ENCODE data around the gene PAX9. TPM values are rescaled to one million over a fixed set of nuclear protein-coding genes. Genes with fewer than 3 reads are reported as not detected.

The PAX9 gene
- total and polyA plus RNA-seq, 2 donors (not counting 1 experiment from before 2014, with no cell fraction given), result 0.03 TPM; not detected in 1

GRCh38 chr14:36652542-36653201 is 9.0 kb upstream of the PAX9 start:
- DNase-seq (ENCODE audit: low read depth in 2 of 2), result no peak
- no peak overlapping the region for H3K27ac ChIP-seq (ENCODE audit: insufficient read depth, low read length)
- H3K9me3 ChIP-seq (ENCODE audit: control insufficient read depth, insufficient read depth, low read depth, low read length), result no peaks in the 10 kb centered on the region
- TF ChIP-seq EZH2 (IDR thresholded peaks at IDR 0.05; ENCODE audit: low read length, missing control alignments) (no peak), CTCF (conservative IDR thresholded peaks at IDR 0.05 in 1 of 2, IDR thresholded peaks at IDR 0.05 in 1 of 2; ENCODE audit: low read depth in 1 of 2, low read length in 2 of 2) (no peak)
- no peaks in the 10 kb centered on the region for H3K4me1 ChIP-seq (ENCODE audit: control insufficient read depth, extremely low read depth, insufficient read depth, low read length)
- no peak overlapping the region for H3K9ac ChIP-seq (ENCODE audit: insufficient read depth, low read length)
- H3K36me3 ChIP-seq (ENCODE audit: control insufficient read depth, insufficient read depth, low read length), result no peaks in the 10 kb centered on the region
- no peak overlapping the region for H3K4me3 ChIP-seq (replicated peaks in 1 of 4; ENCODE audit: control extremely low read depth in 1 of 4, insufficient read depth in 1 of 4, low read depth in 3 of 4, low read length in 4 of 4)
- H3K79me2 ChIP-seq (ENCODE audit: control insufficient read depth, insufficient read depth, low read length), result no peaks in the 10 kb centered on the region
- no peak overlapping the region for H2AFZ ChIP-seq (ENCODE audit: low read length)
- H4K20me1 ChIP-seq (ENCODE audit: control insufficient read depth, extremely low read depth, insufficient read depth, low read length), result no peaks in the 10 kb centered on the region
- peaks cover 65% of the 10 kb centered on the region for H3K27me3 ChIP-seq (ENCODE audit: control insufficient read depth, insufficient read depth, low read length)
- no peak overlapping the region for H3K4me2 ChIP-seq (ENCODE audit: extremely low read depth, insufficient read depth, low read length)

GRCh38 chr14:36653413-36653812 is 8.2 kb upstream of the PAX9 start:
- no peak overlapping the region for H3K9ac ChIP-seq (ENCODE audit: insufficient read depth, low read length)
- no peak overlapping the region for H3K4me3 ChIP-seq (replicated peaks in 1 of 4; ENCODE audit: control extremely low read depth in 1 of 4, insufficient read depth in 1 of 4, low read depth in 3 of 4, low read length in 4 of 4)
- DNase-seq (ENCODE audit: low read depth in 2 of 2), result no peak
- H3K27ac ChIP-seq (ENCODE audit: insufficient read depth, low read length), result no peak overlapping the region
- no peaks in the 10 kb centered on the region for H3K4me1 ChIP-seq (ENCODE audit: control insufficient read depth, extremely low read depth, insufficient read depth, low read length)
- no peak overlapping the region for H2AFZ ChIP-seq (ENCODE audit: low read length)
- H3K27me3 ChIP-seq (ENCODE audit: control insufficient read depth, insufficient read depth, low read length), result peaks cover 65% of the 10 kb centered on the region
- H4K20me1 ChIP-seq (ENCODE audit: control insufficient read depth, extremely low read depth, insufficient read depth, low read length), result no peaks in the 10 kb centered on the region
- no peak overlapping the region for H3K4me2 ChIP-seq (ENCODE audit: extremely low read depth, insufficient read depth, low read length)
- H3K9me3 ChIP-seq (ENCODE audit: control insufficient read depth, insufficient read depth, low read depth, low read length), result no peaks in the 10 kb centered on the region
- no peaks in the 10 kb centered on the region for H3K79me2 ChIP-seq (ENCODE audit: control insufficient read depth, insufficient read depth, low read length)
- TF ChIP-seq EZH2 (IDR thresholded peaks at IDR 0.05; ENCODE audit: low read length, missing control alignments) (no peak), CTCF (conservative IDR thresholded peaks at IDR 0.05 in 1 of 2, IDR thresholded peaks at IDR 0.05 in 1 of 2; ENCODE audit: low read depth in 1 of 2, low read length in 2 of 2) (no peak)
- H3K36me3 ChIP-seq (ENCODE audit: control insufficient read depth, insufficient read depth, low read length), result no peaks in the 10 kb centered on the region

- Histone ChIP-seq H3K4me2 (ENCODE audit: extremely low read depth, insufficient read depth, low read length) (no peak overlapping the region), H2AFZ (ENCODE audit: low read length) (no peak overlapping the region), H3K36me3 (ENCODE audit: control insufficient read depth, insufficient read depth, low read length) (no peaks in the 10 kb centered on the region), H3K9ac (ENCODE audit: insufficient read depth, low read length) (no peak overlapping the region), H3K27ac (ENCODE audit: insufficient read depth, low read length) (no peak overlapping the region), H3K79me2 (ENCODE audit: control insufficient read depth, insufficient read depth, low read length) (no peaks in the 10 kb centered on the region), H3K27me3 (ENCODE audit: control insufficient read depth, insufficient read depth, low read length) (peaks cover 65% of the 10 kb centered on the region), H4K20me1 (ENCODE audit: control insufficient read depth, extremely low read depth, insufficient read depth, low read length) (no peaks in the 10 kb centered on the region), H3K4me1 (ENCODE audit: control insufficient read depth, extremely low read depth, insufficient read depth, low read length) (no peaks in the 10 kb centered on the region), H3K9me3 (ENCODE audit: control insufficient read depth, insufficient read depth, low read depth, low read length) (no peaks in the 10 kb centered on the region), H3K4me3 (replicated peaks in 1 of 4; ENCODE audit: control extremely low read depth in 1 of 4, insufficient read depth in 1 of 4, low read depth in 3 of 4, low read length in 4 of 4) (no peak overlapping the region)
- no peak for DNase-seq (ENCODE audit: low read depth in 2 of 2)
- TF ChIP-seq CTCF (conservative IDR thresholded peaks at IDR 0.05 in 1 of 2, IDR thresholded peaks at IDR 0.05 in 1 of 2; ENCODE audit: low read depth in 1 of 2, low read length in 2 of 2), result no peak
- peak; percentile 79 for TF ChIP-seq EZH2 (IDR thresholded peaks at IDR 0.05; ENCODE audit: low read length, missing control alignments)
These were observed 7.5 kb upstream of the PAX9 start for GRCh38 chr14:36653962-36654793.
